ENCODE results near the gene ZNF398.

ZNF398 gene

DNA sequence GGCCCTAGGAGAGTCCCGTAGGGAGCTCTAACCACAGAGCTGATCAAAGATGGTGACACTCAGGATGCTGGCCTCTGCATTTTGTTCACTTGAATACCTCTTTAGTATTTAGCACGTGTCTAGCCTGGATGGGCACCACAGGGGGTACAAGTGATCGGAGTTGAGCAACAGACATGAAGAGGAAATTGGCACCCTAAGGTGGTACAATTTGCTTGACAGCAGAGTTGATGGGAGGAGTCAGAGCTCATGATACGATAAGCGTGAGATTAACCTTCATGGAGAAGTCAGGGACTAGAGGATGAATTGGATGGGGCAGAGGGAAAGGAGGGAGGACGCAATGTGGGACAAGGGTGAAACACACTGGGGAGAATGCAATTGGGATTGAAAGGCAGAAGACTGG, 82.3 kb downstream of the ZNF398 start:
- DNase-seq: no peak

DNA sequence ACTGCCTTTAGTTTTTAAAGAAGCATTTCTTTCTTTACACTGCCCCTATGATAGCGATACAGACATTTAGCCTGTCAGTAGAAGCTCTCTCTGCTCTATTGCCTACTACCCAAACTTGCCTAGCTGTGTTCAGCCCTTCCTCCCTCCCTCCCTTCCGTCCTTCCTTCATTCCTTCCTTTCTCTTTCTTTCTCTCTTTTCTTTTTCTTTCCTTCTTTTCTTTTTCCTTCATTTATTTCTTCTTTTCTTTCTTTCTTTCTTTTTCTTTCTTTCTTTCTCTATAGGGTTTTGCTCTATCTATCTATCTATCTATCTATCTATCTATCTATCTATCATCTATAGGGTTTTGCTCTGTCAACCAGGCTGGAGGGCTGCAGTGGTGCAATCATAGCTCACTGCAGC, 85.1 kb downstream of the ZNF398 start:
- no peak for DNase-seq

Measured in activated CD4-positive, alpha-beta T cell treated with anti-CD3 and anti-CD28 coated beads for 1 hour (primary cell).